IMR-90 (cell line): Measurements from ENCODE around the gene CDCP1. TPM values are rescaled to one million over a fixed set of nuclear protein-coding genes. Genes with fewer than 3 reads are reported as not detected.

Experiments used
- ATAC-seq: fragments of 200-7000 bp; cut with Tn5 transposase; 2 replicates; pipeline ENCODE4 v1.9.1; 2020; ENCODE audit warnings: low read depth, mild to moderate bottlenecking, moderate library complexity
- BruUV-seq: library from RNA; stranded (reverse); fragments of 400-500 nt; replicated peaks from 2 replicates; lab custom pipeline; 2021; lab: Mats Ljungman, UMichigan
- CTCF ChIA-PET: fragments of 300-600 bp; formaldehyde crosslinking; extraction: SDS; loops from one replicate; lab custom pipeline; 2021; ENCODE audit warnings: antibody characterized with exemption; lab: Yijun Ruan, JAX
- POLR2A ChIA-PET: fragments of 300-600 bp; sonication (Branson Sonifier 250); formaldehyde crosslinking; loops from one replicate; lab custom pipeline; 2022; ENCODE audit warnings: antibody characterized with exemption; ENCODE audit not compliant: unreplicated experiment; lab: Charles Lee
- DNase-seq: peaks from one replicate; pipeline ENCODE4 v3.0.0; 2013
- H2AFZ ChIP-seq: replicated peaks from 2 replicates; pipeline ENCODE3; 2013; ENCODE audit warnings: low read length, mild to moderate bottlenecking; ENCODE audit not compliant: poor library complexity
- H2AK5ac ChIP-seq: 2 replicates; pipeline ENCODE4 v1.6.1; 2013; ENCODE audit warnings: low read depth, low read length, inconsistent platforms
- H2AK9ac ChIP-seq: replicated peaks from 2 replicates; pipeline ENCODE3; 2013; ENCODE audit warnings: mild to moderate bottlenecking, low read depth, low read length, moderate library complexity; ENCODE audit not compliant: poor library complexity
- H2BK120ac ChIP-seq: 2 replicates; pipeline ENCODE4 v1.6.1; 2013; ENCODE audit warnings: low read depth, low read length, inconsistent platforms
- H2BK15ac ChIP-seq: 3 replicates; pipeline ENCODE4 v1.6.1; 2013; ENCODE audit warnings: low read depth, low read length, inconsistent platforms
- H2BK20ac ChIP-seq: 2 replicates; pipeline ENCODE4 v1.6.1; 2013; ENCODE audit warnings: low read depth, mild to moderate bottlenecking, inconsistent platforms, low read length, moderate library complexity
- H2BK5ac ChIP-seq: 2 replicates; pipeline ENCODE4 v1.6.1; 2013; ENCODE audit warnings: mild to moderate bottlenecking, low read depth, low read length, inconsistent platforms; ENCODE audit not compliant: poor library complexity, severe bottlenecking
- H3K14ac ChIP-seq: replicated peaks from 2 replicates; pipeline ENCODE4 v1.6.1; 2013; ENCODE audit warnings: low read depth, low read length, inconsistent platforms
- H3K18ac ChIP-seq: 2 replicates; pipeline ENCODE4 v1.6.1; 2013; ENCODE audit warnings: low read depth, low read length, control low read depth
- H3K23ac ChIP-seq: 2 replicates; pipeline ENCODE4 v1.6.1; 2013; ENCODE audit warnings: low read depth, low read length, inconsistent platforms
- H3K27ac ChIP-seq: 2 replicates; pipeline ENCODE4 v1.5.1; 2013; ENCODE audit warnings: mild to moderate bottlenecking, control low read depth, low read length; ENCODE audit not compliant: insufficient read depth
- H3K27me3 ChIP-seq: 2 replicates; pipeline ENCODE4 v1.6.1; 2013; ENCODE audit warnings: low read length; ENCODE audit not compliant: control insufficient read depth, insufficient read depth
- H3K36me3 ChIP-seq: 2 replicates; pipeline ENCODE4 v1.6.1; 2013; ENCODE audit warnings: low read length, mixed read lengths; ENCODE audit not compliant: control insufficient read depth, insufficient read depth
- H3K4ac ChIP-seq: 2 replicates; pipeline ENCODE4 v1.6.1; 2013; ENCODE audit warnings: low read depth, low read length, inconsistent platforms
- H3K4me1 ChIP-seq: 2 replicates; pipeline ENCODE4 v1.6.1; 2013; ENCODE audit warnings: low read length, mixed read lengths; ENCODE audit not compliant: control insufficient read depth, insufficient read depth
- H3K4me2 ChIP-seq: 2 replicates; pipeline ENCODE4 v1.6.1; 2013; ENCODE audit warnings: low read depth, mild to moderate bottlenecking, control low read depth, low read length, moderate library complexity
- H3K4me3 ChIP-seq: 2 replicates; pipeline ENCODE4 v1.5.1; 2013; ENCODE audit warnings: low read depth, mild to moderate bottlenecking, control low read depth, low read length, moderate library complexity; ENCODE audit not compliant: insufficient read depth
- H3K56ac ChIP-seq: 2 replicates; pipeline ENCODE4 v1.6.1; 2013; ENCODE audit warnings: low read length, inconsistent platforms; ENCODE audit not compliant: insufficient read depth; ENCODE audit errors: extremely low read depth
- H3K79me1 ChIP-seq, 2 experiments: 2 replicates each; pipeline ENCODE4 v1.6.1; 2013; ENCODE audit warnings: low read length in 2 of 2, inconsistent platforms in 1 of 2, low read depth in 1 of 2
- H3K9ac ChIP-seq: 2 replicates; pipeline ENCODE4 v1.6.1; 2013; ENCODE audit warnings: low read depth, low read length, control low read depth
- H3K9me1 ChIP-seq: 2 replicates; pipeline ENCODE4 v1.6.1; 2013; ENCODE audit warnings: low read length, inconsistent platforms; ENCODE audit not compliant: insufficient read depth
- H3K9me3 ChIP-seq: 2 replicates; pipeline ENCODE4 v1.6.1; 2013; ENCODE audit warnings: low read length; ENCODE audit not compliant: control insufficient read depth, insufficient read depth
- H4K20me1 ChIP-seq: 2 replicates; pipeline ENCODE4 v1.6.1; 2013; ENCODE audit warnings: low read length, inconsistent platforms; ENCODE audit not compliant: insufficient read depth
- H4K5ac ChIP-seq: 2 replicates; pipeline ENCODE4 v1.6.1; 2013; ENCODE audit warnings: mild to moderate bottlenecking, low read depth, low read length, control low read depth
- H4K8ac ChIP-seq, 2 experiments: 2 replicates each; pipeline ENCODE4 v1.6.1; 2013; ENCODE audit warnings: low read depth in 2 of 2, low read length in 2 of 2, control low read depth in 1 of 2, inconsistent platforms in 1 of 2
- H4K91ac ChIP-seq: 2 replicates; pipeline ENCODE4 v1.6.1; 2013; ENCODE audit warnings: low read depth, low read length, inconsistent platforms; ENCODE audit not compliant: insufficient read depth
- BHLHE40 ChIP-seq: fragments of 150-350 bp; IDR thresholded peaks from 2 replicates; pipeline ENCODE4 v1.6.1; 2016; ENCODE audit warnings: mild to moderate bottlenecking, low read depth, low read length
- CEBPB ChIP-seq: IDR thresholded peaks from 2 replicates; pipeline ENCODE4 v1.6.1; 2012; ENCODE audit warnings: low read depth, low read length, improper control_type of control experiment
- CHD1 ChIP-seq: IDR thresholded peaks from 2 replicates; pipeline ENCODE4 v1.6.1; 2012; ENCODE audit warnings: low read depth, low read length, improper control_type of control experiment
- CTCF ChIP-seq: conservative IDR thresholded peaks from 2 replicates; pipeline ENCODE4 v1.5.1; 2012; ENCODE audit warnings: mild to moderate bottlenecking, low read depth, low read length, improper control_type of control experiment
- ELK1 ChIP-seq: fragments of 150-350 bp; IDR thresholded peaks from 2 replicates; pipeline ENCODE4 v1.6.1; 2016; ENCODE audit warnings: low read depth, mild to moderate bottlenecking, low read length, moderate library complexity, borderline replicate concordance
- FOS ChIP-seq: fragments of 150-350 bp; IDR thresholded peaks from 2 replicates; pipeline ENCODE4 v1.6.1; 2016; ENCODE audit warnings: low read depth, low read length
- MAFK ChIP-seq: IDR thresholded peaks from 2 replicates; pipeline ENCODE4 v1.6.1; 2012; ENCODE audit warnings: low read depth, low read length, improper control_type of control experiment
- MAZ ChIP-seq: IDR thresholded peaks from 2 replicates; pipeline ENCODE4 v1.6.1; 2012; ENCODE audit warnings: low read depth, mild to moderate bottlenecking, low read length, improper control_type of control experiment, moderate library complexity, borderline replicate concordance
- MXI1 ChIP-seq: IDR thresholded peaks from 2 replicates; pipeline ENCODE4 v1.6.1; 2012; ENCODE audit warnings: low read depth, mild to moderate bottlenecking, low read length, moderate library complexity, borderline replicate concordance
- POLR2A ChIP-seq: IDR thresholded peaks from 2 replicates; pipeline ENCODE4 v1.6.1; 2012; ENCODE audit warnings: mild to moderate bottlenecking, low read depth, low read length
- RAD21 ChIP-seq: IDR thresholded peaks from 2 replicates; pipeline ENCODE4 v1.6.1; 2012; ENCODE audit warnings: low read length, improper control_type of control experiment
- RCOR1 ChIP-seq: IDR thresholded peaks from 2 replicates; pipeline ENCODE4 v1.6.1; 2012; ENCODE audit warnings: mild to moderate bottlenecking, low read length, improper control_type of control experiment; ENCODE audit not compliant: insufficient replicate concordance
- RFX5 ChIP-seq: IDR thresholded peaks from 2 replicates; pipeline ENCODE4 v1.8.0; 2012; ENCODE audit warnings: low read depth, mild to moderate bottlenecking, low read length, moderate library complexity
- SMC3 ChIP-seq: fragments of 150-350 bp; IDR thresholded peaks from 2 replicates; pipeline ENCODE4 v1.6.1; 2016; ENCODE audit warnings: low read depth, mild to moderate bottlenecking, antibody characterized with exemption, low read length, moderate library complexity
- USF2 ChIP-seq: fragments of 150-350 bp; IDR thresholded peaks from 2 replicates; pipeline ENCODE4 v1.6.1; 2017; ENCODE audit warnings: mild to moderate bottlenecking, antibody characterized with exemption, low read length, low read depth
- WGBS, 2 experiments: methylation state at CpG; one replicate each; pipeline versions ENCODE4 v1.1.5 to v1.1.7; 2013; ENCODE audit warnings: missing lambda C conversion rate in 2 of 2; ENCODE audit not compliant: insufficient read length in 1 of 2; ENCODE audit errors: extremely low coverage in 2 of 2; 5-methylcytosine and 5-hydroxymethylcytosine counted together
- dilution Hi-C: fragments of 300-500 bp; cut with HindIII; formaldehyde crosslinking; loops from one replicate; pipeline ENCODE4 v1.14.3; 2018; ENCODE audit warnings: low sequenced_read_pairs; ENCODE audit not compliant: unreplicated experiment
- in situ Hi-C: fragments of 300-500 bp; cut with MboI; formaldehyde crosslinking; loops from 3 replicates; pipeline ENCODE4 v1.14.3; 2019; ENCODE audit warnings: low sequenced_read_pairs, inconsistent platforms, mixed read lengths
- intact Hi-C: fragments of 100-400 bp; cut with micrococcal nuclease; formaldehyde crosslinking; loops from 2 replicates; pipeline ENCODE4 v1.10.0; 2022
- polyA plus RNA-seq, 3 experiments: library from polyadenylated mRNA; depleted of rRNA; stranded (reverse); fragments of >200 nt; gene quantifications; 2 replicates each; pipeline ENCODE4 v1.2.3, GENCODE V29; 2012; ENCODE audit warnings: low replicate concordance in 1 of 3
- total RNA-seq: library from RNA; depleted of rRNA; stranded (reverse); fragments of >200 nt; gene quantifications from 2 replicates; pipeline ENCODE4 v1.2.3, GENCODE V29; 2012

CDCP1 gene
- total and polyA plus RNA-seq, 2 of the 4 experiments (the other 2 are of a cell fraction) = 2.5 to 3.8 TPM

- Histone ChIP-seq H3K9me1 (peaks cover 10% of the 10 kb centered on the region; the same call in 1 of the 2 replicates), H3K4me3 (no peak overlapping the region), H3K79me1 (peaks cover 0 to 3% of the 10 kb centered on the region in 2 experiments; a peak in 1 of 4 replicates), H3K23ac (0 out of 2 replicates have a peak overlapping the region, but pooled peaks have one; percentile 68), H3K56ac (no peak overlapping the region), H3K14ac (peak overlapping the region; percentile 57), H3K4me1 (peaks cover 11% of the 10 kb centered on the region), H2BK5ac (peak overlapping the region; percentile 72), H3K4me2 (no peak overlapping the region), H3K27ac (no peak overlapping the region), H3K9ac (no peak overlapping the region), H4K8ac (peak overlapping the region in 1 of 2 experiments; percentile 31; a peak in 1 of 4 replicates), H3K27me3 (no peaks in the 10 kb centered on the region), H3K4ac (peak overlapping the region; percentile 54; the same call in 1 of the 2 replicates), H3K9me3 (no peaks in the 10 kb centered on the region), H2BK15ac (0 out of 3 replicates have a peak overlapping the region, but pooled peaks have one; percentile 33), H3K18ac (peak overlapping the region; percentile 69; the same call in 1 of the 2 replicates), H2BK120ac (peak overlapping the region; percentile 56; the same call in 1 of the 2 replicates), H2AK5ac (peak overlapping the region; percentile 1; the same call in 1 of the 2 replicates), H4K5ac (peak overlapping the region; percentile 33; the same call in 1 of the 2 replicates), H3K36me3 (peaks cover 1% of the 10 kb centered on the region; the same call in 1 of the 2 replicates), H2AFZ (no peak overlapping the region), H4K20me1 (no peaks in the 10 kb centered on the region), H2BK20ac (peak overlapping the region; percentile 64; the same call in 1 of the 2 replicates), H4K91ac (peak overlapping the region; percentile 17; the same call in 1 of the 2 replicates), H2AK9ac (no peak overlapping the region)
- no TSS peak for BruUV-seq
- 60% methylated on average over 1 of the region's 6 CpGs; no CpG with 5 or more reads in 1 of the 2 experiments for WGBS, 2 experiments
- ATAC-seq (no peak), DNase-seq (peak; percentile 62)
- POLR2A ChIA-PET = no interaction called here
- in situ Hi-C loops = no loop called here
- intact Hi-C loops = no loop called here
- CTCF ChIA-PET = interaction anchor here (1.6 kb wide), 1 partner anchor 8 kb away, joined by 3 read pairs; no protein-coding TSS in a partner anchor
- dilution Hi-C loops = no loop called here
- TF ChIP-seq CEBPB (no peak), BHLHE40 (no peak), MXI1 (no peak), ELK1 (no peak), FOS (no peak), SMC3 (no peak), MAZ (no peak), RAD21 (no peak), MAFK (no peak), POLR2A (no peak), RFX5 (no peak), USF2 (no peak), RCOR1 (no peak), CTCF (no peak), CHD1 (no peak)
Measured at GRCh38 chr3:45113625-45114050, 32.5 kb downstream of the CDCP1 start.
